ENCODE results near the gene ELMOD2.
A peak's percentile ranks its signal among the peaks of the same experiment; 100 is the strongest.
"Not testable (repeated sequence)": the region's sequence is repeated elsewhere in the genome, so short reads cannot be mapped to it uniquely, and the experiment has no call there.

The ELMOD2 gene, protein sequence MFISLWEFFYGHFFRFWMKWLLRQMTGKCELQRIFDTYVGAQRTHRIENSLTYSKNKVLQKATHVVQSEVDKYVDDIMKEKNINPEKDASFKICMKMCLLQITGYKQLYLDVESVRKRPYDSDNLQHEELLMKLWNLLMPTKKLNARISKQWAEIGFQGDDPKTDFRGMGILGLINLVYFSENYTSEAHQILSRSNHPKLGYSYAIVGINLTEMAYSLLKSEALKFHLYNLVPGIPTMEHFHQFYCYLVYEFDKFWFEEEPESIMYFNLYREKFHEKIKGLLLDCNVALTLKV

DNA sequence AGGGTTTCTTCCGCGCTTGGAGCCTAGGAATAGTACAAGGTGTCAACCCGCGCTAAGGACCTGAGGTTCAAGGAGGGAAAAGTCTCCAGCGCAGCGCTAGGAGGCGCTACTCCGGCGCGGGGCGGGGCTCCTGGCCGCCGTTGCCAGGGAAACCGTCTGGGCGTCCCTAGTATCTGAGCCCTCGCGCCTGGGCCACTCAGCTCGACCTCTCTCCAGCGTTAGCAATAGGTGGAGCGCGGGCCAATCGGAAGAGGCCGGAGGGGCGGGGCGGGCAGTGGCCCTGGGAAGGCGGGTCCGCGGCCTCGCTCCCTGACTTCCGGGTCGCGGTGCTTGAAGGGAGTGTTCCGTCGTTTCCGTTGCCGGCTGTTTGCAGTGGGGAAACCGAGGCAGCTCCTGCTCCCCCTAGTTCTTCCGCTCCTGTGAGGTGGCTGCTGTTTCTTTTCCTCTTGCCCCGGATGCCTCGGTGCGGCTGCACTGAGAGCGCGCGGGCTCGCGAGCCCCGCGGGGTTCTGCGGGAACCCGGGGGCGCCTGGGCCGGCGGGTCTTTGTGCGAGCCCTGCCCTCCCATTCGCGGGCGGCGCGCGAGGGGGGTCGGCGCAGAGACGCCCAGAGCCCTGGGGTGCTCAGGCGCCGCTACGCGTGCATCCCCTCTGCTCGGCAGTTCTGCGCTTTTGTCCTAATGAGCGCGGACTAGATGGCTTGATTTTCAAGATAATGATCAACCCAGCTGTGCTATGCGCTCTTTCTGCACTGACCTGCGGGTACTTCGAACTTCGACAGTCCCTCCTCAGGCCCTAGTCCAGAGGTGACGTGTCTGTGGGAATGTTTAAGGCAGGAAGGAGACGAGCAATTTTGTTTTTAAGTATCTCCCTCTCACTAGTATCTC is at the start of gene ELMOD2:
ELMOD2 (plus strand) TSS at position 312 of the 886 bp plus-strand sequence. CDS start 1,261 bp downstream, outside the sequence.
- peak; percentile 92 to 97 for DNase-seq (ENCODE audit: low read depth in 1 of 2, low spot score in 1 of 2)
- no peak for TF ChIP-seq JUND (IDR thresholded peaks at IDR 0.05; ENCODE audit: low read depth)
- in situ Hi-C loops (cut with HindIII; ENCODE audit: low pct_unique_long_range_greater_than_20kb, low sequenced_read_pairs): no loop called here

- TF ChIP-seq JUND (IDR thresholded peaks at IDR 0.05; ENCODE audit: low read depth): no peak
- in situ Hi-C loops (cut with HindIII; ENCODE audit: low pct_unique_long_range_greater_than_20kb, low sequenced_read_pairs): no loop called here
- no peak for DNase-seq (ENCODE audit: low read depth in 1 of 2, low spot score in 1 of 2)
Measured at GRCh38 chr4:140483445-140483844, 40.5 kb upstream of the ELMOD2 start.

GRCh38 chr4:140485939-140486338 is 38.0 kb upstream of the ELMOD2 start:
- in situ Hi-C loops (cut with HindIII; ENCODE audit: low pct_unique_long_range_greater_than_20kb, low sequenced_read_pairs): no loop called here
- no peak for DNase-seq (ENCODE audit: low read depth in 1 of 2, low spot score in 1 of 2)
- TF ChIP-seq JUND (IDR thresholded peaks at IDR 0.05; ENCODE audit: low read depth): no peak

- DNase-seq (ENCODE audit: low read depth in 1 of 2, low spot score in 1 of 2): no peak
- in situ Hi-C loops (cut with HindIII; ENCODE audit: low pct_unique_long_range_greater_than_20kb, low sequenced_read_pairs): no loop called here
- TF ChIP-seq JUND (IDR thresholded peaks at IDR 0.05; ENCODE audit: low read depth): no peak
Measured at GRCh38 chr4:140497405-140497746, 26.6 kb upstream of the ELMOD2 start.

- no peak for TF ChIP-seq JUND (IDR thresholded peaks at IDR 0.05; ENCODE audit: low read depth)
- in situ Hi-C loops (cut with HindIII; ENCODE audit: low pct_unique_long_range_greater_than_20kb, low sequenced_read_pairs): no loop called here
- DNase-seq (ENCODE audit: low read depth in 1 of 2, low spot score in 1 of 2): no peak
Measured at GRCh38 chr4:140497747-140498636, 26.0 kb upstream of the ELMOD2 start, which contains the start of gene MGAT4D. MGAT4D (minus strand) TSS chr4:140498293; CDS start chr4:140498222, 71 bp downstream.

GRCh38 chr4:140499391-140499790 is 24.6 kb upstream of the ELMOD2 start:
- in situ Hi-C loops (cut with HindIII; ENCODE audit: low pct_unique_long_range_greater_than_20kb, low sequenced_read_pairs): no loop called here
- no peak for TF ChIP-seq JUND (IDR thresholded peaks at IDR 0.05; ENCODE audit: low read depth)

GRCh38 chr4:140504261-140504660 is 19.7 kb upstream of the ELMOD2 start:
- in situ Hi-C loops (cut with HindIII; ENCODE audit: low pct_unique_long_range_greater_than_20kb, low sequenced_read_pairs): no loop called here
- no peak for DNase-seq (ENCODE audit: low read depth in 1 of 2, low spot score in 1 of 2)
- TF ChIP-seq JUND (IDR thresholded peaks at IDR 0.05; ENCODE audit: low read depth): no peak

More at GRCh38 chr4:140499391-140499790, 24.6 kb upstream of the ELMOD2 start:
- no peak for DNase-seq (ENCODE audit: low read depth in 1 of 2, low spot score in 1 of 2)

- DNase-seq (ENCODE audit: low read depth in 1 of 2, low spot score in 1 of 2); in situ Hi-C loops (cut with HindIII; ENCODE audit: low pct_unique_long_range_greater_than_20kb, low sequenced_read_pairs): not testable (repeated sequence)
Measured at GRCh38 chr4:140513765-140514164, 10.2 kb upstream of the ELMOD2 start.

- no peak for TF ChIP-seq JUND (IDR thresholded peaks at IDR 0.05; ENCODE audit: low read depth)
- in situ Hi-C loops (cut with HindIII; ENCODE audit: low pct_unique_long_range_greater_than_20kb, low sequenced_read_pairs): no loop called here
- no peak for DNase-seq (ENCODE audit: low read depth in 1 of 2, low spot score in 1 of 2)
Measured at GRCh38 chr4:140515423-140515822, 8.5 kb upstream of the ELMOD2 start.

GRCh38 chr4:140523370-140523856 is 555 bp upstream of the ELMOD2 start:
- in situ Hi-C loops (cut with HindIII; ENCODE audit: low pct_unique_long_range_greater_than_20kb, low sequenced_read_pairs): no loop called here
- no peak for TF ChIP-seq JUND (IDR thresholded peaks at IDR 0.05; ENCODE audit: low read depth)
- DNase-seq (ENCODE audit: low read depth in 1 of 2, low spot score in 1 of 2): no peak

GRCh38 chr4:140529434-140529833 is 5.5 kb downstream of the ELMOD2 start:
- in situ Hi-C loops (cut with HindIII; ENCODE audit: low pct_unique_long_range_greater_than_20kb, low sequenced_read_pairs): no loop called here
- no peak for TF ChIP-seq JUND (IDR thresholded peaks at IDR 0.05; ENCODE audit: low read depth)
- no peak for DNase-seq (ENCODE audit: low read depth in 1 of 2, low spot score in 1 of 2)

GRCh38 chr4:140533951-140534480 is 10.0 kb downstream of the ELMOD2 start:
- in situ Hi-C loops (cut with HindIII; ENCODE audit: low pct_unique_long_range_greater_than_20kb, low sequenced_read_pairs): no loop called here
- DNase-seq (ENCODE audit: low read depth in 1 of 2, low spot score in 1 of 2): no peak
- no peak for TF ChIP-seq JUND (IDR thresholded peaks at IDR 0.05; ENCODE audit: low read depth)
